Measurements from ENCODE around the gene KRTAP6-3.

GRCh38 chr21:30561264-30561895 lies 30.9 kb upstream of the KRTAP6-3 start, which contains the start of gene KRTAP19-7:
- TF ChIP-seq CTCF (IDR thresholded peaks at IDR 0.05) (no peak), EZH2phosphoT487 (IDR thresholded peaks at IDR 0.05) (no peak)

Measured in neural progenitor cell (in vitro differentiated cells).